ENCODE measurements around the gene TEX29.

GRCh38 chr13:111383591-111384440 is 63.4 kb downstream of the TEX29 start:
- TF ChIP-seq CTCF (IDR thresholded peaks at IDR 0.05): no peak
- no peak for TF ChIP-seq POLR2A (IDR thresholded peaks at IDR 0.05)

All from testis (tissue), 2 donors.